IMR-90 (cell line): ENCODE data around the gene RAP1GAP2. TPM values are rescaled to one million over a fixed set of nuclear protein-coding genes. Genes with fewer than 3 reads are reported as not detected.

Experiments
- ATAC-seq: fragments of 200-7000 bp; cut with Tn5 transposase; 2 replicates; pipeline ENCODE4 v1.9.1; 2020; ENCODE audit warnings: low read depth, mild to moderate bottlenecking, moderate library complexity
- BruUV-seq: library from RNA; stranded (reverse); fragments of 400-500 nt; replicated peaks from 2 replicates; lab custom pipeline; 2021; lab: Mats Ljungman, UMichigan
- CTCF ChIA-PET: fragments of 300-600 bp; formaldehyde crosslinking; extraction: SDS; loops from one replicate; lab custom pipeline; 2021; ENCODE audit warnings: antibody characterized with exemption; lab: Yijun Ruan, JAX
- POLR2A ChIA-PET: fragments of 300-600 bp; sonication (Branson Sonifier 250); formaldehyde crosslinking; loops from one replicate; lab custom pipeline; 2022; ENCODE audit warnings: antibody characterized with exemption; ENCODE audit not compliant: unreplicated experiment; lab: Charles Lee
- DNase-seq: peaks from one replicate; pipeline ENCODE4 v3.0.0; 2013
- H2AFZ ChIP-seq: replicated peaks from 2 replicates; pipeline ENCODE3; 2013; ENCODE audit warnings: low read length, mild to moderate bottlenecking; ENCODE audit not compliant: poor library complexity
- H2AK5ac ChIP-seq: 2 replicates; pipeline ENCODE4 v1.6.1; 2013; ENCODE audit warnings: low read depth, low read length, inconsistent platforms
- H2AK9ac ChIP-seq: replicated peaks from 2 replicates; pipeline ENCODE3; 2013; ENCODE audit warnings: mild to moderate bottlenecking, low read depth, low read length, moderate library complexity; ENCODE audit not compliant: poor library complexity
- H2BK120ac ChIP-seq: 2 replicates; pipeline ENCODE4 v1.6.1; 2013; ENCODE audit warnings: low read depth, low read length, inconsistent platforms
- H2BK15ac ChIP-seq: 3 replicates; pipeline ENCODE4 v1.6.1; 2013; ENCODE audit warnings: low read depth, low read length, inconsistent platforms
- H2BK20ac ChIP-seq: 2 replicates; pipeline ENCODE4 v1.6.1; 2013; ENCODE audit warnings: low read depth, mild to moderate bottlenecking, inconsistent platforms, low read length, moderate library complexity
- H2BK5ac ChIP-seq: 2 replicates; pipeline ENCODE4 v1.6.1; 2013; ENCODE audit warnings: mild to moderate bottlenecking, low read depth, low read length, inconsistent platforms; ENCODE audit not compliant: poor library complexity, severe bottlenecking
- H3K14ac ChIP-seq: replicated peaks from 2 replicates; pipeline ENCODE4 v1.6.1; 2013; ENCODE audit warnings: low read depth, low read length, inconsistent platforms
- H3K18ac ChIP-seq: 2 replicates; pipeline ENCODE4 v1.6.1; 2013; ENCODE audit warnings: low read depth, low read length, control low read depth
- H3K23ac ChIP-seq: 2 replicates; pipeline ENCODE4 v1.6.1; 2013; ENCODE audit warnings: low read depth, low read length, inconsistent platforms
- H3K27ac ChIP-seq: 2 replicates; pipeline ENCODE4 v1.5.1; 2013; ENCODE audit warnings: mild to moderate bottlenecking, control low read depth, low read length; ENCODE audit not compliant: insufficient read depth
- H3K27me3 ChIP-seq: 2 replicates; pipeline ENCODE4 v1.6.1; 2013; ENCODE audit warnings: low read length; ENCODE audit not compliant: control insufficient read depth, insufficient read depth
- H3K36me3 ChIP-seq: 2 replicates; pipeline ENCODE4 v1.6.1; 2013; ENCODE audit warnings: low read length, mixed read lengths; ENCODE audit not compliant: control insufficient read depth, insufficient read depth
- H3K4ac ChIP-seq: 2 replicates; pipeline ENCODE4 v1.6.1; 2013; ENCODE audit warnings: low read depth, low read length, inconsistent platforms
- H3K4me1 ChIP-seq: 2 replicates; pipeline ENCODE4 v1.6.1; 2013; ENCODE audit warnings: low read length, mixed read lengths; ENCODE audit not compliant: control insufficient read depth, insufficient read depth
- H3K4me2 ChIP-seq: 2 replicates; pipeline ENCODE4 v1.6.1; 2013; ENCODE audit warnings: low read depth, mild to moderate bottlenecking, control low read depth, low read length, moderate library complexity
- H3K4me3 ChIP-seq: 2 replicates; pipeline ENCODE4 v1.5.1; 2013; ENCODE audit warnings: low read depth, mild to moderate bottlenecking, control low read depth, low read length, moderate library complexity; ENCODE audit not compliant: insufficient read depth
- H3K56ac ChIP-seq: 2 replicates; pipeline ENCODE4 v1.6.1; 2013; ENCODE audit warnings: low read length, inconsistent platforms; ENCODE audit not compliant: insufficient read depth; ENCODE audit errors: extremely low read depth
- H3K79me1 ChIP-seq, 2 experiments: 2 replicates each; pipeline ENCODE4 v1.6.1; 2013; ENCODE audit warnings: low read length in 2 of 2, inconsistent platforms in 1 of 2, low read depth in 1 of 2
- H3K9ac ChIP-seq: 2 replicates; pipeline ENCODE4 v1.6.1; 2013; ENCODE audit warnings: low read depth, low read length, control low read depth
- H3K9me1 ChIP-seq: 2 replicates; pipeline ENCODE4 v1.6.1; 2013; ENCODE audit warnings: low read length, inconsistent platforms; ENCODE audit not compliant: insufficient read depth
- H3K9me3 ChIP-seq: 2 replicates; pipeline ENCODE4 v1.6.1; 2013; ENCODE audit warnings: low read length; ENCODE audit not compliant: control insufficient read depth, insufficient read depth
- H4K20me1 ChIP-seq: 2 replicates; pipeline ENCODE4 v1.6.1; 2013; ENCODE audit warnings: low read length, inconsistent platforms; ENCODE audit not compliant: insufficient read depth
- H4K5ac ChIP-seq: 2 replicates; pipeline ENCODE4 v1.6.1; 2013; ENCODE audit warnings: mild to moderate bottlenecking, low read depth, low read length, control low read depth
- H4K8ac ChIP-seq, 2 experiments: 2 replicates each; pipeline ENCODE4 v1.6.1; 2013; ENCODE audit warnings: low read depth in 2 of 2, low read length in 2 of 2, control low read depth in 1 of 2, inconsistent platforms in 1 of 2
- H4K91ac ChIP-seq: 2 replicates; pipeline ENCODE4 v1.6.1; 2013; ENCODE audit warnings: low read depth, low read length, inconsistent platforms; ENCODE audit not compliant: insufficient read depth
- BHLHE40 ChIP-seq: fragments of 150-350 bp; IDR thresholded peaks from 2 replicates; pipeline ENCODE4 v1.6.1; 2016; ENCODE audit warnings: mild to moderate bottlenecking, low read depth, low read length
- CHD1 ChIP-seq: IDR thresholded peaks from 2 replicates; pipeline ENCODE4 v1.6.1; 2012; ENCODE audit warnings: low read depth, low read length, improper control_type of control experiment
- NFE2L2 ChIP-seq: fragments of 150-350 bp; IDR thresholded peaks from 2 replicates; pipeline ENCODE4 v1.6.1; 2016; ENCODE audit warnings: low read depth, mild to moderate bottlenecking, low read length
- RCOR1 ChIP-seq: IDR thresholded peaks from 2 replicates; pipeline ENCODE4 v1.6.1; 2012; ENCODE audit warnings: mild to moderate bottlenecking, low read length, improper control_type of control experiment; ENCODE audit not compliant: insufficient replicate concordance
- SMC3 ChIP-seq: fragments of 150-350 bp; IDR thresholded peaks from 2 replicates; pipeline ENCODE4 v1.6.1; 2016; ENCODE audit warnings: low read depth, mild to moderate bottlenecking, antibody characterized with exemption, low read length, moderate library complexity
- WGBS, 2 experiments: methylation state at CpG; one replicate each; pipeline versions ENCODE4 v1.1.5 to v1.1.7; 2013; ENCODE audit warnings: missing lambda C conversion rate in 2 of 2; ENCODE audit not compliant: insufficient read length in 1 of 2; ENCODE audit errors: extremely low coverage in 2 of 2; 5-methylcytosine and 5-hydroxymethylcytosine counted together
- dilution Hi-C: fragments of 300-500 bp; cut with HindIII; formaldehyde crosslinking; loops from one replicate; pipeline ENCODE4 v1.14.3; 2018; ENCODE audit warnings: low sequenced_read_pairs; ENCODE audit not compliant: unreplicated experiment
- in situ Hi-C: fragments of 300-500 bp; cut with MboI; formaldehyde crosslinking; loops from 3 replicates; pipeline ENCODE4 v1.14.3; 2019; ENCODE audit warnings: low sequenced_read_pairs, inconsistent platforms, mixed read lengths
- intact Hi-C: fragments of 100-400 bp; cut with micrococcal nuclease; formaldehyde crosslinking; loops from 2 replicates; pipeline ENCODE4 v1.10.0; 2022
- polyA plus RNA-seq, 3 experiments: library from polyadenylated mRNA; depleted of rRNA; stranded (reverse); fragments of >200 nt; gene quantifications; 2 replicates each; pipeline ENCODE4 v1.2.3, GENCODE V29; 2012; ENCODE audit warnings: low replicate concordance in 1 of 3
- total RNA-seq: library from RNA; depleted of rRNA; stranded (reverse); fragments of >200 nt; gene quantifications from 2 replicates; pipeline ENCODE4 v1.2.3, GENCODE V29; 2012

RAP1GAP2 gene
- total and polyA plus RNA-seq, 2 of the 4 experiments (the other 2 are of a cell fraction): 5.7 to 7.5 TPM

- no peaks in the 10 kb centered on the region for H3K36me3 ChIP-seq
- no peak overlapping the region for H3K23ac ChIP-seq
- H2AK5ac ChIP-seq: peak overlapping the region; percentile 52; the same call in 1 of the 2 replicates
- H3K18ac ChIP-seq: no peak overlapping the region
- H3K14ac ChIP-seq: no peak overlapping the region
- H3K27ac ChIP-seq: no peak overlapping the region
- H2AK9ac ChIP-seq: no peak overlapping the region
- no peak overlapping the region for H3K56ac ChIP-seq
- no peak for ATAC-seq
- H2BK15ac ChIP-seq: no peak overlapping the region
- no peak overlapping the region for H2BK5ac ChIP-seq
- BruUV-seq: no TSS peak
- DNase-seq: no peak
- no peak overlapping the region for H2BK20ac ChIP-seq
- in situ Hi-C loops (no loop called here), intact Hi-C loops (no loop called here), dilution Hi-C loops (no loop called here)
- CTCF ChIA-PET: no interaction called here
- H3K27me3 ChIP-seq: no peaks in the 10 kb centered on the region
- H3K9ac ChIP-seq: no peak overlapping the region
- H4K20me1 ChIP-seq: 0 out of 2 replicates have a peak, but pooled peaks cover 3% of the 10 kb centered on the region
- no peak overlapping the region for H4K5ac ChIP-seq
- no peaks in the 10 kb centered on the region for H3K9me3 ChIP-seq
- H2AFZ ChIP-seq: no peak overlapping the region
- H3K4ac ChIP-seq: no peak overlapping the region
- POLR2A ChIA-PET: no interaction called here
- H3K4me2 ChIP-seq: no peak overlapping the region
- peaks cover 19% of the 10 kb centered on the region for H3K9me1 ChIP-seq
- H3K4me3 ChIP-seq: no peak overlapping the region
- no peak overlapping the region for H2BK120ac ChIP-seq
- H3K79me1 ChIP-seq: peaks cover 0 to 12% of the 10 kb centered on the region in 2 experiments; a peak in 2 of 4 replicates
- H4K91ac ChIP-seq: no peak overlapping the region
- peaks cover 15% of the 10 kb centered on the region for H3K4me1 ChIP-seq
- no peak overlapping the region for H4K8ac ChIP-seq
- WGBS, 2 experiments: 95% methylated on average over 7 of the region's 14 CpGs; no CpG with 5 or more reads in 1 of the 2 experiments
- TF ChIP-seq NFE2L2 (no peak), BHLHE40 (no peak), RCOR1 (no peak), CHD1 (no peak), SMC3 (no peak)
Measured at GRCh38 chr17:2962729-2963128, 166.5 kb downstream of the RAP1GAP2 start.
